A673 (cell line): ENCODE data around the gene ETV6. TPM values are rescaled to one million over a fixed set of nuclear protein-coding genes. Genes with fewer than 3 reads are reported as not detected.

Source experiments
- BruUV-seq: library from RNA; stranded (reverse); fragments of 400-500 nt; replicated peaks from 2 replicates; lab custom pipeline; 2021; lab: Mats Ljungman, UMichigan
- CTCF ChIA-PET: fragments of 300-600 bp; sonication (Branson Sonifier 250); formaldehyde crosslinking; loops from one replicate; lab custom pipeline; 2022; ENCODE audit warnings: antibody characterized with exemption; lab: Charles Lee
- POLR2A ChIA-PET: fragments of 300-600 bp; sonication (Branson Sonifier 250); formaldehyde crosslinking; loops from one replicate; lab custom pipeline; 2022; ENCODE audit warnings: antibody characterized with exemption; ENCODE audit not compliant: low non-redundant PET; lab: Charles Lee
- DNase-seq: peaks from one replicate; pipeline ENCODE4 v3.0.0-alpha.2; 2015; ENCODE audit warnings: low spot score
- H3K27ac ChIP-seq: fragments of 200-600 bp; sonication (generic); 2 replicates; pipeline ENCODE4 v1.5.1; 2016; ENCODE audit warnings: mixed run types, low read depth, mild to moderate bottlenecking, mixed read lengths, antibody characterized with exemption, low read length; ENCODE audit not compliant: poor library complexity, severe bottlenecking
- H3K27me3 ChIP-seq: fragments of 200-600 bp; sonication (generic); replicated peaks from 2 replicates; pipeline ENCODE4 v1.6.1; 2017; ENCODE audit warnings: mixed run types, low read depth, mild to moderate bottlenecking, mixed read lengths, antibody characterized with exemption, low read length; ENCODE audit not compliant: insufficient read depth, poor library complexity
- H3K36me3 ChIP-seq: fragments of 200-600 bp; sonication (generic); 2 replicates; pipeline ENCODE4 v1.6.1; 2016; ENCODE audit warnings: mixed run types, mild to moderate bottlenecking, mixed read lengths, antibody characterized with exemption, low read length; ENCODE audit not compliant: insufficient read depth, poor library complexity, severe bottlenecking
- H3K4me1 ChIP-seq: fragments of 200-600 bp; sonication (generic); 2 replicates; pipeline ENCODE4 v1.6.1; 2017; ENCODE audit warnings: mixed run types, mild to moderate bottlenecking, mixed read lengths, antibody characterized with exemption, low read length; ENCODE audit not compliant: insufficient read depth, poor library complexity, severe bottlenecking
- H3K4me3 ChIP-seq: fragments of 200-600 bp; sonication (generic); 2 replicates; pipeline ENCODE4 v1.5.1; 2016; ENCODE audit warnings: low read depth, mixed run types, mild to moderate bottlenecking, mixed read lengths, low read length; ENCODE audit not compliant: poor library complexity, severe bottlenecking
- H3K9me3 ChIP-seq: fragments of 200-600 bp; sonication (generic); 2 replicates; pipeline ENCODE4 v1.6.1; 2016; ENCODE audit warnings: mixed run types, low read depth, mild to moderate bottlenecking, mixed read lengths, antibody characterized with exemption, low read length; ENCODE audit not compliant: poor library complexity, severe bottlenecking
- EZH2 ChIP-seq: fragments of 200-600 bp; sonication (generic); IDR thresholded peaks from 2 replicates; pipeline ENCODE4 v1.6.1; 2017; ENCODE audit warnings: borderline replicate concordance, low read depth, mild to moderate bottlenecking, mixed read lengths, antibody characterized with exemption, low read length; ENCODE audit not compliant: poor library complexity, severe bottlenecking
- intact Hi-C: fragments of 100-400 bp; cut with micrococcal nuclease; formaldehyde crosslinking; loops from one replicate; pipeline ENCODE4 v1.10.0; 2022; ENCODE audit not compliant: unreplicated experiment
- total RNA-seq: library from RNA; stranded (reverse); gene quantifications from 2 replicates; pipeline ENCODE4 v1.2.3, GENCODE V29; 2021
- TF ChIP-seq, protein P1 (sequence below): fragments of 300-800, 200-600 bp; sonication (generic); conservative IDR thresholded peaks from 2 replicates; pipeline ENCODE4 v1.5.1; 2017; ENCODE audit warnings: low read depth, mild to moderate bottlenecking, antibody characterized with exemption, low read length, moderate library complexity, mixed read lengths

The ETV6 gene
- total RNA-seq, 1 experiment from 2014 or later: 32.4 TPM

DNA sequence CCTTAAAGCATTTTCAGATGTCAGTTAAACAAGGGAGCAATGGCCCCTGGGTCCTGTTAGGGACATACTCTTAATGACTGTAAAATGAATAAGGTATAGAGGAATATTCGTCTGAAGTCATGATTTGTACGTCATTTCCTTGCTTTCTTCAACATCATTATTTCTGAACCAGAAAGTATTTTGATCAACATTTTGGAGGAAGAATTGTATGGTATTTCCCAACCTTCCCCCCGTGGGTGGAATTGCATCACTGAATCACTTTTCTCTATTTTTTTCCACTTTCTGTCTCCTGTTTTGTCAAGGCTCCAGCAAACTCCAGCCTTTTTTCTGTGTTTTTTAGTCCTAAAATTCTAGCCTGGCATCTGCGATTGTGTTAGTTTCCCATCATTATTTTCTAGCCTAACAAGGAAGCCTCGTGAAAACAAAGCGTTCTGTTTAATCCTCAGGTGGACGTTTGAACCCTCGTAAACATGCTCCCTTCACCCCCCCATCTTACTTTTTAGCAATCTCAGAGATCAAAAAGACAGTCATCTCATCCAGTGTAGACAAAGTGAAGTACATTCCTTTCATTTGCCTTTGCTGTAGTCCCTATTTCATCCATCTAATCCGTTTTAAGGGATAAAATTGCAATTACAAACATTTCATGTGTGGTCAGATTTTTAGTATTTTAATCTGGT, 62.3 kb downstream of the ETV6 start:
- BruUV-seq: no TSS peak
- H3K4me1 ChIP-seq: peaks cover 16% of the 10 kb centered on the region
- intact Hi-C loops: loop anchor here (10.0 kb wide), 1 partner anchor 127 kb away; no protein-coding TSS in a partner anchor
- no peak overlapping the region for H3K4me3 ChIP-seq
- no peaks in the 10 kb centered on the region for H3K27me3 ChIP-seq
- ChIA-PET POLR2A (no interaction called here), CTCF (no interaction called here)
- H3K27ac ChIP-seq: no peak overlapping the region
- no peak for DNase-seq
- H3K9me3 ChIP-seq: no peaks in the 10 kb centered on the region
- TF ChIP-seq, protein P1, sequence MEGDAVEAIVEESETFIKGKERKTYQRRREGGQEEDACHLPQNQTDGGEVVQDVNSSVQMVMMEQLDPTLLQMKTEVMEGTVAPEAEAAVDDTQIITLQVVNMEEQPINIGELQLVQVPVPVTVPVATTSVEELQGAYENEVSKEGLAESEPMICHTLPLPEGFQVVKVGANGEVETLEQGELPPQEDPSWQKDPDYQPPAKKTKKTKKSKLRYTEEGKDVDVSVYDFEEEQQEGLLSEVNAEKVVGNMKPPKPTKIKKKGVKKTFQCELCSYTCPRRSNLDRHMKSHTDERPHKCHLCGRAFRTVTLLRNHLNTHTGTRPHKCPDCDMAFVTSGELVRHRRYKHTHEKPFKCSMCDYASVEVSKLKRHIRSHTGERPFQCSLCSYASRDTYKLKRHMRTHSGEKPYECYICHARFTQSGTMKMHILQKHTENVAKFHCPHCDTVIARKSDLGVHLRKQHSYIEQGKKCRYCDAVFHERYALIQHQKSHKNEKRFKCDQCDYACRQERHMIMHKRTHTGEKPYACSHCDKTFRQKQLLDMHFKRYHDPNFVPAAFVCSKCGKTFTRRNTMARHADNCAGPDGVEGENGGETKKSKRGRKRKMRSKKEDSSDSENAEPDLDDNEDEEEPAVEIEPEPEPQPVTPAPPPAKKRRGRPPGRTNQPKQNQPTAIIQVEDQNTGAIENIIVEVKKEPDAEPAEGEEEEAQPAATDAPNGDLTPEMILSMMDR: no peak
- TF ChIP-seq EZH2: no peak
- no peaks in the 10 kb centered on the region for H3K36me3 ChIP-seq

DNA sequence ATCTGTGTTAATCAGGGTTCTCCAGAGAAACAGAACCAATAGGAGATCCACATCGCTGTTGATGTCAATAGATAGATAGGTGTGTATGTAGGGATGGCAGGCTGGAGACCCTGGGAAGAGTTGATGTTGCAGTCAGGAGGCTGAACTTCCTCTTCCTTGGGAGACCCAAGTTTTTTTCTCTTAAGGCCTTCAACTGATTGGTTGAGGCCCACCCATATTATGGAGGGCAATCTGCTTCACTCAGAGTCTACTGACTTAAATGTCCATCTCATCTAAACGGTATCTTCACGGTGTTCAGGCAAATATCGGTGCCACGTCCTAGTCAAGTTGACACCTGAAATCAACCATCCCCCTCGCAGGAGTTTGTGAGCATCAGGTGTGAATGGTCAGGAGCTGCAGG, 63.0 kb downstream of the ETV6 start:
- Histone ChIP-seq H3K27ac (no peak overlapping the region), H3K4me1 (peaks cover 23% of the 10 kb centered on the region), H3K36me3 (no peaks in the 10 kb centered on the region), H3K9me3 (no peaks in the 10 kb centered on the region), H3K4me3 (no peak overlapping the region), H3K27me3 (no peaks in the 10 kb centered on the region)
- POLR2A ChIA-PET: interaction anchor here (0.6 kb wide), 1 partner anchor 22 kb away, joined by 10 read pairs; no protein-coding TSS in a partner anchor
- DNase-seq: no peak
- intact Hi-C loops: loop anchor here (10.0 kb wide), 1 partner anchor 128 kb away; no protein-coding TSS in a partner anchor
- CTCF ChIA-PET: no interaction called here
- no peak for TF ChIP-seq EZH2
- TF ChIP-seq, protein P1: no peak
- BruUV-seq: no TSS peak

DNA sequence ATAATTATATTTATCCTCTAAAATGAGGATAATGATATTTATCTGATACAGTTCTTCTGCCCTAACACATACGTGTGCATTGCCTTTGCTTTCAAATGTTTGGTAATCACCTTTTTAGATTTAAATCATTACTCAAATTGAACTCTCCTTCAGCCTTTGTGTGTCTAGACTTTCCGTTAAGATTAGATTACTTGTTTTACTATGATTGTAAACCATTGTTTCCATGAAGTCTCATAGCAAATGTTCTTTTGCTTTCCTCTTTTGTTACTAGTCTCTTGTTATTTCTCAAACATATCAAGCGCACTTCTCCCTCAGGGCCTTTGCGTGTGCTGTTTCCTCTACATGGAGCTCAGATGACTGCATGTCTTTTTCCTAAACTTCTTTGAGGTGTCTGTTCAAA, 63.7 kb downstream of the ETV6 start:
- H3K27me3 ChIP-seq: no peaks in the 10 kb centered on the region
- H3K36me3 ChIP-seq: no peaks in the 10 kb centered on the region
- H3K27ac ChIP-seq: no peak overlapping the region
- TF ChIP-seq EZH2: no peak
- TF ChIP-seq, protein P1: no peak
- ChIA-PET CTCF (no interaction called here), POLR2A (interaction anchor here (0.6 kb wide), 1 partner anchor 21 kb away, joined by 10 read pairs; no protein-coding TSS in a partner anchor)
- H3K9me3 ChIP-seq: no peaks in the 10 kb centered on the region
- H3K4me1 ChIP-seq: peaks cover 31% of the 10 kb centered on the region
- H3K4me3 ChIP-seq: no peak overlapping the region
- BruUV-seq: no TSS peak
- DNase-seq: no peak
- intact Hi-C loops: loop anchor here (10.0 kb wide), 1 partner anchor 128 kb away; no protein-coding TSS in a partner anchor
